Smooth muscle cell of the brain vasculature (primary cell): ENCODE measurements around the gene COL4A1.

ENCODE experiments used
- DNase-seq: peaks from one replicate; pipeline ENCODE4 v3.0.0-alpha.2; 2012; ENCODE audit warnings: low read depth, low spot score

Gene COL4A1

GRCh38 chr13:110237875-110238817, 68.8 kb downstream of the COL4A1 start:
- DNase-seq: no peak

- DNase-seq: no peak
Measured at GRCh38 chr13:110236831-110237261, 70.1 kb downstream of the COL4A1 start.

GRCh38 chr13:110236431-110236830, 70.5 kb downstream of the COL4A1 start:
- no peak for DNase-seq

- no peak for DNase-seq
Measured at GRCh38 chr13:110234532-110234931, 72.4 kb downstream of the COL4A1 start.

GRCh38 chr13:110233951-110234280, 73.0 kb downstream of the COL4A1 start:
- no peak for DNase-seq

- no peak for DNase-seq
Measured at GRCh38 chr13:110233181-110233950, 73.6 kb downstream of the COL4A1 start.

GRCh38 chr13:110232756-110233155, 74.2 kb downstream of the COL4A1 start:
- DNase-seq: no peak

GRCh38 chr13:110232142-110232541, 74.8 kb downstream of the COL4A1 start:
- DNase-seq: no peak

GRCh38 chr13:110231348-110232047, 75.5 kb downstream of the COL4A1 start:
- no peak for DNase-seq

- DNase-seq: no peak
Measured at GRCh38 chr13:110230661-110231347, 76.2 kb downstream of the COL4A1 start.

GRCh38 chr13:110229905-110230563, 76.9 kb downstream of the COL4A1 start:
- DNase-seq: no peak

- no peak for DNase-seq
Measured at GRCh38 chr13:110228936-110229904, 77.7 kb downstream of the COL4A1 start.

GRCh38 chr13:110227864-110228643, 78.9 kb downstream of the COL4A1 start:
- no peak for DNase-seq

- DNase-seq: no peak
Measured at GRCh38 chr13:110227416-110227815, 79.5 kb downstream of the COL4A1 start.

GRCh38 chr13:110225609-110226574, 81.1 kb downstream of the COL4A1 start:
- DNase-seq: no peak

- DNase-seq: no peak
Measured at GRCh38 chr13:110225003-110225402, 82.0 kb downstream of the COL4A1 start.

- no peak for DNase-seq
Measured at GRCh38 chr13:110224519-110224918, 82.4 kb downstream of the COL4A1 start.
